ENCODE results near the gene TRIO.

Gene TRIO

DNA sequence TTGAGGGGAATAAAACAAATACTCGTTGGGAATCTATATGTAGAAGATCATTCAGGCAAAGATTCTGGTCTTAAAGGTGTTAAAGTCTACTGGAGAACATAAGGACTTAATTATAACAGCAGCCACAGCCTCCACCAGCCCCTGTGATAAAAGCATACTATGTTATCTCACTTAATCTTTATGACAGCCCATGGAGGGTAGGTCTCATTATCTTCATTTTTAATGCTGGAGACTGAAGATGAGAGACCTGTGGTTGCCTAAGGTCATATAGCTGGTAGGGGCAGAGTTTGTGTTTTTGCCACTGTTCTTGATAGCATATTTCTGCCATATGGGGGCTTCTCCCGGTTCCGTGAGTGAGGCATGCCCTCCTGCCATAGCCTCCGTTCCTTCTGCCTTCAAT lies 88.7 kb downstream of the TRIO start:
- no peak for DNase-seq

GRCh38 chr5:14234204-14234603 lies 91.1 kb downstream of the TRIO start:
- no peak for DNase-seq

GRCh38 chr5:14235872-14236271 lies 92.7 kb downstream of the TRIO start:
- no peak for DNase-seq

DNA sequence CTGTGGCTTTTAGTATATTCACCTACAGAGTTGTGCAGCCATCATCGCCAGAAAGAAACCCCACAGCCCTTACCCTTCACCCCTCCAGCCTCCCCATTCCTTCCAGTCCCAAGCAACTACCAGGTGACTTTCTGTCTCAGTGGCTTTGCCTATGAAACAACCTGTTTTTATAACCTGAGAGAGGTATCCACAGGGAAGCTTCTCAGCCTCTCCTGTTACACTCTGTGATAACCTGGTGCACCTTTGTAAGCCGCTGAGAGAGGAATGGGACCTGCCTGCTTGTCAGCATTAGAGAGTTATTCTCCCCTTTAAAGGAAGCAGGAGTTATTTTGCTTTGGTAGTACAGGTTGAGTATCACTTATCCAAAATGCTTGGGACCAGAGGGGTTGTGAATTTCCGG lies 93.6 kb downstream of the TRIO start:
- DNase-seq = no peak

DNA sequence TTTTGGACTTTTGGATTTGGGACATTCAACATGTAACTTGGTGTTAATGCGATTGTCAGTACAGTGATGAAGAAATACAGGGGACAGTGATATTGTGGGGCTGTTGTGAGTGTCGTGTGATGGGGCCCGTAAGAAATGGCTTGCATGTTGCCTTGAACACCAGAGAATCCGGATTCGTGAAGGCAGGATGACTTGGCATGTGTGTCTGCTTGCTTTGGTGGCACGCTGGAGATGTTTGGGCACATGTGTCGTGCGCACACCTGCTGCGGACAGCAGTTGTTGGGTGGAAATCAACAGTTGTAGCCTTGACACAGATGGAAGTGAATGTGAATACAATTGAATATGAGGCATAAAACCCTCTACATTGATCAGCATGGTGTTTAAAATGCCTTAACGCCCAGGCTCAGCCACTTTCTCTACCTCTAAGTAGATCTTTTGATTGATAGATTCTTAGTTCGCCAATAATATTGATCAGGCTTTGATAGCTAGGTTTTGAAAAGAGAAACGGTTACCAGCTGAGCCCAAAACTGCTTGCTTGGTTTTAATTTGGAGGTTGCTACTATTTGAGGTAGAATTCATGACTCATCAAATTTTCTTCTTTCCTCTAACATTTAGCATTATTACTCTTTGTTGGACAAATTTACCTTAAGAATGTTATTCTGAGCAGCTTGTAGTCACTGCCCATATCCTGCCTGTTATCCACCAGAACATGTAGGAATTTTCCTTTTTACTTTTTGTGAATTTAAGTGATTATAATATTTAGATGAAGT lies 94.4 kb downstream of the TRIO start:
- DNase-seq = no peak

DNA sequence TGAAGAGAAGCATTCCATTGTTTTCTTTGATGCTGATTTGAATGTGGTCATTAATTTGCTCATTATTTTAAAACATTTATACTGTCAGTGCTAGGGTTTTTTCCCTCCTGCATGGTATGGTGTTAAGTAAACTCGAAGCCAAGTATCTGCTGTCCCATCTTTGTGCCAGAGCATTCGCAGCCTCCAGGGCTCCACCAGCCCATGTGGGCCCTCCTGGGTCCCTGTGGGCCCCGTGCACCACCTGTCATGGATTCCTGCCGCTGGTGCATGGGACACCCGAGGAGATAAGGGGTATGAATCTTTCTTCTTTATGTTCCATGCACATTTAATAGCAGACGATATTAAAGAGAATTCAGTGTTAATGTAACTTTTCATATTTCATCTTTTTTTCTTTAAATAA lies 95.1 kb downstream of the TRIO start:
- DNase-seq = no peak

DNA sequence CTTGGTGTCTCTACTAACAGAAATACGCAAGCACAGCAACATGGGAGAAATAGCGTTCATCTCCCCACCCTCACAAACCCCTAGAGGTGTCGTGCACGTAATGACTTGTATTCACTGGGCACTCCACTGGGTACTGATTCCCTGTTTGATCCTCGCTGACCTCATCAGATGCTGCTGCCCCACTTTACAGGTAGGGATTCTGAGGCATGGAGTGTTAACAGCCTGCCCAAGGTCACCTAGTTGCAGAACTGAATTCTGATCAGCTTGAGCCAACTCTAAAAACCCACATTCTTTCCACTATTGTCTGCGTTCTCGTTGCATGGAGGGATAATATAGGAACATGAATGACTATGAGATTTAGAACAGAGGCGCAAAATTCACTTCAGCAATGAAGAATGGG lies 96.3 kb downstream of the TRIO start:
- DNase-seq = no peak

GRCh38 chr5:14239951-14240350 lies 96.8 kb downstream of the TRIO start:
- no peak for DNase-seq

- no peak for DNase-seq
These were observed 97.2 kb downstream of the TRIO start for GRCh38 chr5:14240359-14240758.

- no peak for DNase-seq
These were observed 98.0 kb downstream of the TRIO start for GRCh38 chr5:14241141-14241540.

GRCh38 chr5:14242447-14242846 lies 99.3 kb downstream of the TRIO start:
- DNase-seq = no peak

DNA sequence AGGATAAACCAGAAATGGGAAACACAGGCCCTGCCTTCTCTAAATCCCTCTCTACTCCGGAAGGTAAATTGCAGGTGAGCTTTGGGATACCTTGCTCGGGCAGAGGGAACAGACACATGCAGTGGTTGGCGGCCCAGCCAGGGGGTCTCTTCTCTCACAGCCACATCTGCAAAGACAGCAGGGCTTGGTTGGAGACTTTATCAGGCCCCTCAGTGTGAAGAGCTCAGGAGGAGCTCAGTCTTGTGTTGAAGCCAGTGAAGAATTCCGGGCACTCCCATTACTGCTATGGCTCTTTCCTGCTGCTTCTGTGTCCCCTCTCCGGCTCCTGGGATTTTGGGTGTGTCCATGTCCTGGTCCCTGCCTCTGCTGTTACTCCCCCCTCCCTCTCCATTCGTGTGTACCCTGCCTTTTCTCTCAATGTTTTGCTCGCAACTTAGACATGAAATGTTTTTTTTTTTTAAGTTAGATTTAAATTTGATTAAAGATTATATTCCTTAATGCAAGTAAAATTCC lies 99.8 kb downstream of the TRIO start:
- DNase-seq = no peak

DNA sequence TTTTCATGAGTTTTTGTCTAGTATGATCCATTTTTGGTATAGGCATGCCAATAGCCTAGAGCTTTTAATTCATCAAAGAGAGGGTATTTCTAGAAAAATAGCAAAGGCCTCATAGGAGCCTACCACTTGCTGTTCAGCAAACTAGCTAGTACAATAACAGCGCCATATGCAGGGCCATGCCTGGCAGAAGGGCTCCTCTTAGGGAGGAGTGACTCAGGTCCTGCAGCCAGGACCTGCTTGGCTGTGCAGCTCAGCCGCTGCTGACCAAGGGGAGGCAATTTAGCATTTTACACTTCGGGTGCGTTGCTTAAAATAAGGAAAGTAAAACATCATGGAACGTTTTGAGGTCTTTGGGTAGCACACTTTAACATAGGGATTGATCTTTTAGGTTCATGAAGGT lies 100.6 kb downstream of the TRIO start:
- DNase-seq = no peak

- DNase-seq = no peak
These were observed 101.6 kb downstream of the TRIO start for GRCh38 chr5:14244721-14245120.

DNA sequence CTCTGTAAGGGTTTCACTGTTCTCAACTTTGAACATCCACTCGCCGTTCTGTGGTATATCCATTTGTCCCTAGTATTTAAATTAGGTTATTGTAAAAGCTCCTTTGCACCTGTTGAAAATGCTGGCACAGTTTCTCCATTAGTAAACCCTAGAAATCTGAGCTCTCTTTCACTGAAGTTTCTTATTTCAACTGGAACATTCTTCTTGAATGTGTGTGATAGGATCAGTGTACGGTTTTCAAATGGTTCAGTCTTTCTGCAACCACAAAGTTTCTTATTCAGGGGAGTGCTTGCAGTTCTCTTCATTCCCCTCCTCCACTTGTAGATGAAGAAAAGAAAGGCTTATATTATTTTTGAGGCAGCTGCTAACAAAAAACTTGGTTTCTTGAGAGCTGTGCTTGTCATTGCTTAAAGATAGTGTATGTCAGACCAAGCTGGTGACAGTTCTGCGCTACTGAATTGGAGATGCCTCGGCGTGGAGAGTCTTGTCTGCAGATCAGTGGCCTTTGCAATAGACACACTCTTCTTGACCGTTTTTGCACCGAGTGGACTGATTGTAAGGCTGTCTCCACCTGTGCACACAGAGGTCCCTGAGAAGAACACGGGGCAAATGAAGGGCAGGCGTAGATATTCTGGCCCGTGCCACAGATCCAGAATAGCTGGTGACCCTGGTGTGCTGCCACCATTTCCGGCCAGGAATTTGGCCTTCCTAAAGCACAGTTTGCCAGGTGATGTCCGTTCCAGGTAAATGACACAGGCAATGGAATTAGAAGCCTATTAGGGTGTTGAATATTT lies 102.2 kb downstream of the TRIO start:
- DNase-seq = no peak

GRCh38 chr5:14246350-14247053 lies 103.4 kb downstream of the TRIO start:
- no peak for DNase-seq

DNA sequence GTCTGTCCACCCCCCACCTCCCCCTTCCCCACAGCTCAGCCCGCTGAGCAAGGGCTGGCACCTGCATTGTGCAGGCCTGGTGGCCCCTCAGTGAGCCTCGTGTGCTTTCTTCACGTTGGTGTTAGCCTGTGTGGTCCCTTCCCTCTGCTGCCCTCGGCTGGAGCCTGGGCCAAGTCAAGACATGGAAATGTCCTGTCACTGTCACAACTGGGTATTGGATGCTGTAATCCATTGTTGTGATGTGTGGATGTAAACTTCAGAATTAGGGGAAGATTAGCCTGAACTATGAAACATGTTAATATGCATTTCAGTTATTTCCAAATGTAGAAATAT lies 103.9 kb downstream of the TRIO start:
- no peak for DNase-seq

GRCh38 chr5:14249258-14250082 lies 106.3 kb downstream of the TRIO start:
- no peak for DNase-seq

DNA sequence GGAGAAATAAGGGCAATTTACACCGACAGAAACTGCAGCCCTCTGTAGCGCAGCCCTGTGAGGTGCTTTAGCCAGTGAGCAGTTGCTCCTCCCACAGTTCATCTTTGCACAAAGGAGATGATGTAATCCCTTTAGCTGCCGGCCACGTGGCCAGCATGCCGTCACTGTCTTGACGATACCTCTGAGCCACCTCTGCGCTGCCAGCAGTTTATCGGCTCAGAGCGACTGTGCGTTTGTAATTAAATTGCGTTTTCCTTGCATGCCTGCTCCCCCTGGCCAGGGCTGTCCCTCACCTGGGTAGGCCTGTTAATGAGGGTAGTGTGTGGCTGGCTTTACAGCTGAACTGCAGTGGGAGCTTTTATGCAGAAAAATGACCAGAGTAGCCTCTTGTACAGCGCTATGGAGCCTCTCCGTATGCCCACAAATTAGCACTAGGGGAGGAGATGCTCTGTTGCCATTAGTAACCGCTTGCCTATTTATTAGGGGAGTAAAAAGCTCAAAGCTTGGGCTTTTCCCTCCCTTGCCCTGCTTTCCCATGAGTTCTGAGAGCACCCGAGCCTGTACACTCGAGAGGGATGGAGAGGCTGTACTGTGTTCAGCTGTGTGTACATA lies 107.0 kb downstream of the TRIO start:
- DNase-seq = peak; percentile 74

- no peak for DNase-seq
These were observed 107.9 kb downstream of the TRIO start for GRCh38 chr5:14250748-14251701.

DNA sequence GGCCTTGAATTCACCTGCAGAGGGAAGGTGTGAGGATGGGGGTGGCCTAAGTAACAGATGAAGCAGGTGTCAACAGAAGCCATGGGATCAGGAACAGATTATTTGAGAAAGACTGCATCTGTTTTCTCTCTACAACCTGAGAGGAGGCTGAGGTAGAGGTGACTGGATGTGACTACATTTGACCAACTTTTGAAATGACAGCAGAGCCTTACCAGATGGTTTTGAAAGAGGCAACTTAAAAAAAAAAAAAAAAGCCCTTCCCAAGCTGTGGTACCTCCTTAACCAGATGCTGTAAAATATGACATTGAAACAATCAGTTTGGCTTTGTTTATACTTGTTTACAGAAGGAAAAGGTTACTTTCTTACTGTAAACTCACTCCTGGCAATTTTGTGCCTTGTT lies 108.6 kb downstream of the TRIO start:
- no peak for DNase-seq

All from NCI-H1436 (cell line).